B cell (primary cell): ENCODE results near the gene IGFN1. TPM values are rescaled to one million over a fixed set of nuclear protein-coding genes. Genes with fewer than 3 reads are reported as not detected.

Source experiments
- ATAC-seq: fragments of 200-7000 bp; cut with Tn5 transposase; one replicate; pipeline ENCODE4 v1.10.0; 2021; ENCODE audit warnings: low read depth, mild to moderate bottlenecking, moderate number of reproducible peaks, moderate library complexity
- CTCF ChIA-PET: fragments of 350-600 bp; sonication (Branson Sonifier 250); formaldehyde crosslinking; loops from one replicate; lab custom pipeline; 2021; ENCODE audit warnings: antibody characterized with exemption, inconsistent platforms; lab: Charles Lee
- POLR2A ChIA-PET: fragments of 350-600 bp; sonication (Branson Sonifier 250); formaldehyde crosslinking; loops from one replicate; lab custom pipeline; 2021; ENCODE audit warnings: antibody characterized with exemption; lab: Charles Lee
- DNase-seq: peaks from one replicate; pipeline ENCODE4 v3.0.0; 2013
- H2AFZ ChIP-seq: 2 replicates; pipeline ENCODE4 v1.6.1; 2012; ENCODE audit warnings: mild to moderate bottlenecking, low read depth, low read length; ENCODE audit not compliant: insufficient read depth, poor library complexity, severe bottlenecking
- H3K27ac ChIP-seq, 2 donors: 1 replicate in 1 of 2; 2 replicates in 1 of 2; pipeline ENCODE4 v1.5.1; 2012 to 2013; ENCODE audit warnings: low read length in 2 of 2, mild to moderate bottlenecking in 2 of 2, moderate library complexity in 1 of 2
- H3K27me3 ChIP-seq, 4 experiments: fragments of 200-600 bp in 1 of 4; sonication (generic) in 1 of 4; replicated peaks in 1 of 4; 1 replicate in 2 of 4; 2 replicates in 2 of 4; pipeline versions ENCODE4 v1.6.1 to v1.7.0; 2013 to 2016; ENCODE audit warnings: low read length in 3 of 4, mild to moderate bottlenecking in 2 of 4, mixed read lengths in 1 of 4, moderate library complexity in 1 of 4; ENCODE audit not compliant: insufficient read depth in 4 of 4, control insufficient read depth in 3 of 4; ENCODE audit errors: control extremely low read depth in 1 of 4
- H3K36me3 ChIP-seq, 2 experiments: replicated peaks in 1 of 2; 1 replicate in 1 of 2; 2 replicates in 1 of 2; pipeline versions ENCODE4 v1.6.1 to v1.7.1; 2013; ENCODE audit warnings: low read length in 1 of 2; ENCODE audit not compliant: insufficient read depth in 2 of 2, control insufficient read depth in 1 of 2; ENCODE audit errors: control extremely low read depth in 1 of 2, extremely low read depth in 1 of 2
- H3K4me1 ChIP-seq, 2 donors: fragments of 200-600 bp in 1 of 2; sonication (generic) in 1 of 2; 1 replicate in 1 of 2; 2 replicates in 1 of 2; pipeline versions ENCODE4 v1.5.1 to v1.6.1; 2013 to 2017; ENCODE audit warnings: low read length in 2 of 2; ENCODE audit not compliant: control insufficient read depth in 2 of 2, insufficient read depth in 2 of 2
- H3K4me2 ChIP-seq: replicated peaks from 2 replicates; pipeline ENCODE3; 2012; ENCODE audit warnings: mild to moderate bottlenecking, low read depth, low read length; ENCODE audit not compliant: poor library complexity, severe bottlenecking
- H3K4me3 ChIP-seq, 5 experiments: fragments of 200-600 bp in 1 of 5; sonication (generic) in 1 of 5; 1 replicate in 3 of 5; 2 replicates in 2 of 5; pipeline versions ENCODE4 v1.5.1 to v1.7.0; 2011 to 2016; ENCODE audit warnings: low read length in 4 of 5, mild to moderate bottlenecking in 4 of 5, low read depth in 2 of 5, control low read depth in 1 of 5, moderate library complexity in 1 of 5; ENCODE audit not compliant: insufficient read depth in 1 of 5; ENCODE audit errors: control extremely low read depth in 1 of 5, extremely low read depth in 1 of 5
- H3K79me2 ChIP-seq: fragments of 200-600 bp; sonication (generic); one replicate; pipeline ENCODE4 v1.6.0; 2016; ENCODE audit warnings: low read length; ENCODE audit not compliant: control insufficient read depth, insufficient read depth
- H3K9ac ChIP-seq: fragments of 200-600 bp; sonication (generic); 2 replicates; pipeline ENCODE4 v1.6.1; 2017; ENCODE audit warnings: mild to moderate bottlenecking, low read length, moderate library complexity
- H3K9me3 ChIP-seq, 3 donors: one replicate each; pipeline versions ENCODE4 v1.6.1 to v1.7.1; 2013; ENCODE audit warnings: low read length in 2 of 3; ENCODE audit not compliant: control insufficient read depth in 2 of 3, insufficient read depth in 1 of 3; ENCODE audit errors: control extremely low read depth in 1 of 3
- H4K20me1 ChIP-seq: 2 replicates; pipeline ENCODE4 v1.6.0; 2012; ENCODE audit warnings: mild to moderate bottlenecking, low read length; ENCODE audit not compliant: insufficient read depth, control insufficient read depth, poor library complexity, severe bottlenecking
- H3K27ac Mint-ChIP-seq: one replicate; pipeline ENCODE4 v1.8.0; 2021; ENCODE audit warnings: mixed read lengths
- H3K27me3 Mint-ChIP-seq: one replicate; pipeline ENCODE4 v1.8.0; 2021; ENCODE audit warnings: mixed read lengths
- H3K4me1 Mint-ChIP-seq: one replicate; pipeline ENCODE4 v1.8.0; 2021; ENCODE audit warnings: mixed read lengths
- H3K4me3 Mint-ChIP-seq: one replicate; pipeline ENCODE4 v1.8.0; 2021; ENCODE audit warnings: mixed read lengths
- H3K9me3 Mint-ChIP-seq: one replicate; pipeline ENCODE4 v1.8.0; 2022; ENCODE audit warnings: mixed read lengths; ENCODE audit not compliant: insufficient read depth
- EZH2 ChIP-seq: IDR thresholded peaks from 2 replicates; pipeline ENCODE4 v1.6.1; 2012; ENCODE audit warnings: borderline replicate concordance, low read depth, mild to moderate bottlenecking, moderate library complexity, low read length; ENCODE audit not compliant: insufficient read depth, poor library complexity, severe bottlenecking
- WGBS: methylation state at CpG from one replicate; pipeline ENCODE4 v1.1.5; 2013; ENCODE audit warnings: missing lambda C conversion rate; ENCODE audit not compliant: insufficient coverage; 5-methylcytosine and 5-hydroxymethylcytosine counted together
- intact Hi-C: fragments of 100-400 bp; cut with micrococcal nuclease; formaldehyde crosslinking; loops from one replicate; pipeline ENCODE4 v1.10.0; 2022
- polyA plus RNA-seq: library from polyadenylated mRNA; depleted of rRNA; stranded (reverse); fragments of >200 nt; gene quantifications from 2 replicates; pipeline ENCODE4 v1.2.3, GENCODE V29; 2012
- total RNA-seq, 2 donors: library from RNA; stranded (reverse); fragments of 120-200 nt in 1 of 2; gene quantifications; 1 replicate in 1 of 2; 2 replicates in 1 of 2; pipeline versions ENCODE4 v1.2.3 to v1.2.4, GENCODE V29; 2013 to 2022
- TF ChIP-seq, protein P1 (sequence below): fragments of 200-600 bp; IDR thresholded peaks from one replicate; pipeline ENCODE4 v1.8.0; 2022; ENCODE audit warnings: antibody characterized with exemption, mild to moderate bottlenecking

Gene IGFN1
- total and polyA plus RNA-seq, 2 donors (not counting 1 experiment from before 2014, with no cell fraction given) = not detected

DNA sequence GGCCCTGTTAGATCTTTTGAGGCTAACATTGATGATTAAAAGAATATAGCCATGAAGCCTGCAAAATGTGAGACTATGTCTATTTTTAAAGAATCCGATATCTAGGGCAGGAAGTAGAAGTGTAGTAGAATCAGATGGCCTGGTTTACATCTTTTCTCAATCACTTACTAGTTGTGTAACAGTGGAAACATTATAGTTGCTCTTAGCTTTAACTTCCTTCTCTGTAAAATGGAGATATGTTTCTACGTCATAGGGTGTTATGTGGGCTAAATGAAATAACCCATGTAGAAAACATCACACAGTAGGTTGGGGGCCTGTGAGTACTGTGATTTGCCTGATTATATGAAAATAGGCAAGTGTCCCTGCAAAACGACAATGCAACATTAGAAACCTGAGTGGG lies 4.4 kb upstream of the IGFN1 start:
- intact Hi-C loops = no loop called here
- ChIA-PET POLR2A (no interaction called here), CTCF (no interaction called here)
- H3K4me3 Mint-ChIP-seq = no peak overlapping the region
- TF ChIP-seq, protein P1, sequence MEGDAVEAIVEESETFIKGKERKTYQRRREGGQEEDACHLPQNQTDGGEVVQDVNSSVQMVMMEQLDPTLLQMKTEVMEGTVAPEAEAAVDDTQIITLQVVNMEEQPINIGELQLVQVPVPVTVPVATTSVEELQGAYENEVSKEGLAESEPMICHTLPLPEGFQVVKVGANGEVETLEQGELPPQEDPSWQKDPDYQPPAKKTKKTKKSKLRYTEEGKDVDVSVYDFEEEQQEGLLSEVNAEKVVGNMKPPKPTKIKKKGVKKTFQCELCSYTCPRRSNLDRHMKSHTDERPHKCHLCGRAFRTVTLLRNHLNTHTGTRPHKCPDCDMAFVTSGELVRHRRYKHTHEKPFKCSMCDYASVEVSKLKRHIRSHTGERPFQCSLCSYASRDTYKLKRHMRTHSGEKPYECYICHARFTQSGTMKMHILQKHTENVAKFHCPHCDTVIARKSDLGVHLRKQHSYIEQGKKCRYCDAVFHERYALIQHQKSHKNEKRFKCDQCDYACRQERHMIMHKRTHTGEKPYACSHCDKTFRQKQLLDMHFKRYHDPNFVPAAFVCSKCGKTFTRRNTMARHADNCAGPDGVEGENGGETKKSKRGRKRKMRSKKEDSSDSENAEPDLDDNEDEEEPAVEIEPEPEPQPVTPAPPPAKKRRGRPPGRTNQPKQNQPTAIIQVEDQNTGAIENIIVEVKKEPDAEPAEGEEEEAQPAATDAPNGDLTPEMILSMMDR = no peak
- TF ChIP-seq EZH2 = no peak
- Histone ChIP-seq H3K4me3 (no peak overlapping the region), H3K36me3 (no peaks in the 10 kb centered on the region), H3K4me2 (no peak overlapping the region), H3K27me3 (peaks cover 0 to 7% (median 0%) of the 10 kb centered on the region in 4 experiments), H4K20me1 (no peaks in the 10 kb centered on the region), H2AFZ (no peak overlapping the region), H3K9me3 (no peaks in the 10 kb centered on the region), H3K79me2 (no peaks in the 10 kb centered on the region), H3K9ac (no peak overlapping the region), H3K27ac (no peak overlapping the region), H3K4me1 (no peaks in the 10 kb centered on the region)
- no CpG with 5 or more reads among the region's 3 CpGs for WGBS
- ATAC-seq = no peak
- no peak overlapping the region for H3K27ac Mint-ChIP-seq
- no peak for DNase-seq
- H3K27me3 Mint-ChIP-seq = peaks cover 54% of the 10 kb centered on the region
- H3K9me3 Mint-ChIP-seq = no peaks in the 10 kb centered on the region
- H3K4me1 Mint-ChIP-seq = no peaks in the 10 kb centered on the region

DNA sequence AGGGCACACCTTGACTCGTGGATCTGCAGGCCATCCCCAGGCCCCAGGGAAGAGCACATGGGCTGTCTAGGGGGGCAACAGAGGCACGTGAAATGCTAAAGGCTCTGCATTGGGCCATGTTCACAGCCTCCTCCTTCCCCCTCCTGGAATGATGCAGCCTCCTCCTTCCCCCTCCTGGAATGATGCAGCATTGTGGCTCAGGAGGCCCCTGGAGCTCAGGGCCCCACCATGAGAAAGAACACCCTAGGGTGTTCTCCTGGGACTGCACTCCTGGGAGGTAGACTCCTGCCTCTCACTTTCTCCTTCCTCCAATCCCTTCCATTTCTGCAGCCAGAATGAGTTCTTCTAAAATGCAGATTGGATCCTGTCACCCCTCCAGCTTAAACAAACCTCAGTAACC lies 1.5 kb upstream of the IGFN1 start:
- POLR2A ChIA-PET = no interaction called here
- H3K79me2 ChIP-seq = no peaks in the 10 kb centered on the region
- 94% methylated on average over 2 of the region's 2 CpGs for WGBS
- H3K27ac ChIP-seq = no peak overlapping the region
- no peak overlapping the region for H3K4me2 ChIP-seq
- no peaks in the 10 kb centered on the region for H4K20me1 ChIP-seq
- no peak overlapping the region for H3K4me3 Mint-ChIP-seq
- H3K9ac ChIP-seq = no peak overlapping the region
- intact Hi-C loops = no loop called here
- ATAC-seq (no peak), DNase-seq (no peak)
- no peak overlapping the region for H3K4me3 ChIP-seq
- peaks cover 0 to 2% (median 0%) of the 10 kb centered on the region in 4 experiments for H3K27me3 ChIP-seq
- no peak overlapping the region for H3K27ac Mint-ChIP-seq
- no peaks in the 10 kb centered on the region for H3K9me3 Mint-ChIP-seq
- H3K27me3 Mint-ChIP-seq = peaks cover 55% of the 10 kb centered on the region
- no peaks in the 10 kb centered on the region for H3K36me3 ChIP-seq
- CTCF ChIA-PET = no interaction called here
- H3K4me1 Mint-ChIP-seq = no peaks in the 10 kb centered on the region
- no peak for TF ChIP-seq EZH2
- H3K9me3 ChIP-seq = no peaks in the 10 kb centered on the region
- H2AFZ ChIP-seq = no peak overlapping the region
- no peaks in the 10 kb centered on the region for H3K4me1 ChIP-seq
